Measurements from ENCODE around the gene NRTN.
"Not testable (repeated sequence)": the region's sequence is repeated elsewhere in the genome, so short reads cannot be mapped to it uniquely, and the experiment has no call there.

Gene NRTN

DNA sequence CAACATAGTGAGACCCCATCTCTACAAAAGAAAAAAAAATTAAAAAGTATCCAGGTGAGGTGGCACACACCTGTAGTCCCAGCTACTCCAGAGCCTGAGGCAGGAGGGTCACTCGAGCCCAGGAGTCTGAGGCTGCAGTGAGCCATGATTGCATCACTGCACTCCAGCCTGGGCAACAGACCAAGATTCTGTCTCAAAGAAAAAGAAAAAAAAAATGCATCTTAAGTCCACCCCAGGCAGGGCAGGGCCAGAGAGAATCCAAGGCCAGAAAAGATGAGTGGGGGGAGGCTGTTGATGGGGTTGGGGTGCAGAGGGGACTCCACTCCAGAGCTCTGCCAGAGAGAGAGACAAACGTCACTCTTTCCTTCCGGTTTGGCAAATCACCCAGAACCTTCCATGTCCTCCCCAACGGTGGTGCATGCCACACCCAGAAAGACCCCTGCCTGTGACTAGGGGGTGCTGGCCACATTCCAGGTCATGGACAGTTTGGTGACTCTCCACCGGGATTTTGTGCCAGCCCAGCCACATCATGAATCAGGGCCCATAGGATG lies 46.0 kb downstream of the NRTN start:
- no peak for DNase-seq (ENCODE audit: extremely low spot score)
- ChIA-PET CTCF (no interaction called here), POLR2A (no interaction called here)
- TF ChIP-seq CTCF (IDR thresholded peaks at IDR 0.05; ENCODE audit: control extremely low read depth, extremely low read depth, low read depth, missing control alignments) = no peak

- ChIA-PET POLR2A (no interaction called here), CTCF (no interaction called here)
- DNase-seq (ENCODE audit: extremely low spot score) = no peak
- TF ChIP-seq CTCF (IDR thresholded peaks at IDR 0.05; ENCODE audit: control extremely low read depth, extremely low read depth, low read depth, missing control alignments) = no peak
Observed at GRCh38 chr19:5851302-5851701, 46.4 kb downstream of the NRTN start, which contains the start of gene FUT3. FUT3 (minus strand) TSS chr19:5851449.

DNA sequence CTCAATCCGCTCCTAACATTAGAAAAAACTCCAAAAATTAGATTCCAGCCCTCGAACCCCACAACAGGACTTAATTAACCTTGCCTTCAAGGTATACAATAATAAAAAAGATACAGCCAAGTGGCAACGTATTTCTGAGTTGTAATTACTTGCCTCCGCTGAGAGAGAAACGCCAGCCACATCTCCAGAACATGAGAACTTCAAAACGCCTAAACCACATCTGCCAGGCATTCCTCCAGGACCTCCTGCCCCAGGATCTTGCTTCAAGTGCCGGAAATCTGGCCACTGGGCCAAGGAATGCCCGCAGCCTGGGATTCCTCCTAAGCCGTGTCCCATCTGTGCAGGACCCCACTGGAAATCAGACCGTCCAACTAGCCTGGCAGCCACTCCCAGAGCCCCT lies 49.3 kb downstream of the NRTN start:
- CTCF ChIA-PET; DNase-seq (ENCODE audit: extremely low spot score); POLR2A ChIA-PET: not testable (repeated sequence)

GRCh38 chr19:5855151-5855550 lies 50.3 kb downstream of the NRTN start:
- DNase-seq (ENCODE audit: extremely low spot score); POLR2A ChIA-PET; CTCF ChIA-PET: not testable (repeated sequence)

DNA sequence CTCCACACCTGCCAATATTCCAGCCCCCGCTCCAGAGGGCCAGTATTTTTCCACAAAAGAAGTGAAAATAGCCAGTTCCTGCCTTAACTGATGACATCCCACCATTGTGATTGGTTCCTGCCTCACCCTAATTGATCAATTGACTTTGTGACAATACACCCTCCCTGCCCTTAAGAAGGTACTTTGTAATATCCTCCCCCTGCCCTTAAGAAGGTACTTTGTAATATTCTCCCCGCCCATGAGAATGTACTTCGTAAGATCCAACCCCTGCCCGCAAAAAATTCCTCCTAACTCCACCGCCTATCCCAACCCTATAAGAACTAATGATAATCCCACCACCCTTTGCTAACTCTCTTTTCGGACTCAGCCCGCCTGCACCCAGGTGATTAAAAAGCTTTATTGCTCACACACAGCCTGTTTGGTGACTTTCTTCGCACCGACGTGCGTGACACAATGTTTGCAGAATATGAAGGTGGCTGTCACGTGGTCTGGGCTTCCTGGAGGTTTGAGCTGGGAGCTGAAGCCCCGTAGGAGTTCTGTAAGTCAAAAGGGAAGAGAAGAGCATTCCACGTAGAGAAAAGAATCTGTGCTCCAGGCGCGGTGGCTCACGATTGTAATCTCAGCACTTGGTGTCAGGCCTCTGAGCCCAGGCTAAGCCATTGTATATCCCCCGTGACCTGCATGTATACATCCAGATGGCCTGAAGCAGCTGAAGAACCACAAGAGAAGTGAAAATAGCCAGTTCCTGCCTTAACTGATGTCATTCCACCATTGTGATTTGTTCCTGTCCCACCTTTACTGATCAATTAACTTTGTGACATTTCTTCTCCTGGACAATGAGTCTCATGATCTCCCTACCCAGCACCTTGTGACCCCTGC lies 52.6 kb downstream of the NRTN start:
- no peak for DNase-seq (ENCODE audit: extremely low spot score)
- no peak for TF ChIP-seq CTCF (IDR thresholded peaks at IDR 0.05; ENCODE audit: control extremely low read depth, extremely low read depth, low read depth, missing control alignments)
- ChIA-PET POLR2A (no interaction called here), CTCF (interaction anchor here (0.7 kb wide), 1 partner anchor 53 kb away, joined by 3 read pairs; no protein-coding TSS in a partner anchor)

GRCh38 chr19:5863030-5863665 lies 58.3 kb downstream of the NRTN start:
- POLR2A ChIA-PET = no interaction called here
- DNase-seq (ENCODE audit: extremely low spot score) = no peak
- CTCF ChIA-PET = no interaction called here
- no peak for TF ChIP-seq CTCF (IDR thresholded peaks at IDR 0.05; ENCODE audit: control extremely low read depth, extremely low read depth, low read depth, missing control alignments)

GRCh38 chr19:5864013-5864720 lies 59.3 kb downstream of the NRTN start:
- CTCF ChIA-PET = no interaction called here
- no peak for TF ChIP-seq CTCF (IDR thresholded peaks at IDR 0.05; ENCODE audit: control extremely low read depth, extremely low read depth, low read depth, missing control alignments)
- DNase-seq (ENCODE audit: extremely low spot score) = no peak
- POLR2A ChIA-PET = no interaction called here

Measured in GM10248 (cell line).